Stromal cell of bone marrow (primary cell): ENCODE measurements around the gene RPL32.
A peak's percentile ranks its signal among the peaks of the same experiment; 100 is the strongest.
"Not testable (repeated sequence)": the region's sequence is repeated elsewhere in the genome, so short reads cannot be mapped to it uniquely, and the experiment has no call there.

Experiments used
- DNase-seq: peaks from one replicate; pipeline ENCODE4 v3.0.0-alpha.2; 2012; ENCODE audit warnings: low read depth

The RPL32 gene

DNA sequence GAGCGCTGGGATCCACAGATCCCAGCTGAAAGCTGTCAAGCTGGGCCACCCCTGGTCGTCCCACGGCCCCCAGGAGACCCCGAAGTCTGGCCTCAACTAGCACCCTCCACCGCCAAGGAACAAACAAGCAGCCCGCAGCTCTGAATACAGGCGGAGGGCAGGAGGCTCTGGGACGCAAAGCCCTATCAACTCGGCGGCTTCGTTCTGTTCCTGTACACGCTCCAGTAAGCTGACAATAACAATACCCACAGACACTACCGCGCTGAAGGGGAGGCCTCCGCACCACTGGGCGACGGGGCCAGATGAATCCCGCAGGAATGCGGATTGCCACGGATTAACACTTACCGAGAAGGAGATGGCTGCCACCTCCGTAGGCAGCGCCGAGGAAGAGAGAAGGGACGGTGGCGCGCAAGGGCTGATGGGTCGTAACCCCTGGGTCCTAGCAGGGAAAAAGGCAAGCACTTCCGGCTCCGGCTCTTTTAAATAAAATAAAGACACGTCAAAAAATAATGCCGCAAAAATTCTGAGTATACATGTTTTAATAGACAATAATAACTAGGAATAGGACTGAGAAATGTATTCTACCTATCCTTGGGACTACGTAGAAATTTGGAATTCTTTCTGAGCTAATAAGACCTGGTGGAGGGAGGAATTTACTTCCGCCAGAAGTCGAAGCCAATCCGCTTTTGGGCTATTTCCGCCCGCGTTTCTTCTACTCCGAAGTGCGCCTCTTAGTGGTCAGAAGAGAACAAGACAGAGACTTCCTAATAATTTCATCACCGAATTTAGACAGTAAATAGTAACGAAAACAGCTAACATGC is at the start of gene RPL32:
RPL32 (minus strand) TSS at position 417 of the 821 bp plus-strand sequence. CDS start 1,328 bp downstream, outside the sequence.
- peak; percentile 91 for DNase-seq

DNA sequence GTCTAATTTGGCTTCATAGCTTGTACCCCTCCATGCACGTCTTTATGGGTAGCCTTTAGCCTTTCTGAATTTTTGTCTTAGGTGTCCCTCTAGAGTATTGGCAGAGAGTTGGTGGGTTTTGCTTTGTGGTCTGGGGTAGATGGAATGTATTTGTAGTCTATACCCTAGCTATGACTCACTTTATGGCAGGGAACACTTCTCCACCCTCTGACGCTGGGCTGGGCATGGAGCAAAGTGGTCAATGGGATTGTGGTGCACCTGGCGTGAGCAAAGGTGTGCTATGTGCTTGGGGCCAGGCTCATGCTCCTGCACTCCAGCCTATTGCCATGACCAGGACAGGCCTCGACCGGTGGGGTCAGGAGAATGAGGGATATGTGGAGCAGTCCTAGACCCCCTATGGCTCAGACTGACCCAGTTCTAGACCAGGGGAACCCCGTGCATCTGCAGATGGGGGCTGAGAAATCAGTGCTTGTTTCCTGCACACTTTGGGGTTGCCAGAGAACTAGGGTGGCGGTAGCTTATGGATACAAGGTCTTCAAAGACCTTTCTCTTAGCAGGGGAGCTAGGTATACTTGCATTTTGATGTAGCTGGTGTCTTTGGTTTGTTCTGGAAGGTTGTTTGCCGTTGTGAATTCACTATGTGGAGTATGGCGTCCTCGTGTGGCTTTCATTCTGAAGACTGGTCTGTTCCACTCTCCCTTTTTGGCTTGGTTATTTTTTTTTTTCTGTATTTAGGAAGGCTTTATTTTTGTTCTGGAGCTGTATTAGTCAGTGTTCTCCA is 49.4 kb upstream of the RPL32 start:
- no peak for DNase-seq

DNA sequence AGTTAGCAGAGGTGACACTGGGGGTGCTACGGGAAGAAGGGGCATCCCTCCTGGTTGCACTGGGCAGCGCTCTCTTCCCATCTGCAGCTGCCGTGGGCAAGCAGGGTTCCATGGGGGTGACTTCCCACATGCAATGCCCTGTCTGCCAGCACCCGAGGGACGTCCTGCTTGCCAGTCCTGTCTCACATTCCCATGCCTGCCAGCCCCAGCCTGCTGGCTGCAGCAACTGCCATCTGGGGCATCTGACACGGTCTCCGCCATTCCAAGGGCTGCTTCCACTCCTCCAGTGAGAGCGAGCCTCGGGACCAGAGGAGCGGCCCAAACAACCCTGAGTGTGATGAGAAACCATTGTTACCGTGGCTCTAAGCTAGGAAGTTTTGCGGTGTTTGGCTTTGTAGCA is 45.4 kb upstream of the RPL32 start:
- no peak for DNase-seq

DNA sequence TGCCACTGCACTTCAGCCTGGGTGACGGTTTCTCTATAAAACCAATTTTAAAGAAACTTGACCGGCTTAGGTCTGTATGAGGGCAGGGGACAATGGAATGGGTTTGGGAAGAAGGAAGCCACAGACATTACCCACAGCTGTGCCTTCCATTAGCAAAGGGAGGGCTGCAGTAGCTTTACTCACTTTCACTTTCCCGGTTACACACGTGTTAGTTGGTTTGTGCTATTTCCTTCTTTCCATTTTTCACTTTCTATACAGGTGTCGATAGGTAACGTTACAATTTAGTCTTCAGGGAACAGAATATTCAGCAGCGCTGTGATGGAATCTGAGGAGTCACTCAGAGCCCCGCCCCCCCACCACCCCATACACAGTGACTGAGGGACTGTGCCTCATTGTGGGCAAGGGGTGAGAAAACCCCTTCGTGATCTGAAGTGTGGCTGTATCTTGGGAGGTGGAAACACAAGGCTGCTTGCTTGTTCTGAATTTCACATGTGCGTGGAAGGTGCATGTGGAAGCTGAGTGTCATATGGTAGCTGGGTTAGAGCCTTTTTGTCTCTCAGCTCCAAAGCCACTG is 44.8 kb upstream of the RPL32 start:
- DNase-seq: no peak

DNA sequence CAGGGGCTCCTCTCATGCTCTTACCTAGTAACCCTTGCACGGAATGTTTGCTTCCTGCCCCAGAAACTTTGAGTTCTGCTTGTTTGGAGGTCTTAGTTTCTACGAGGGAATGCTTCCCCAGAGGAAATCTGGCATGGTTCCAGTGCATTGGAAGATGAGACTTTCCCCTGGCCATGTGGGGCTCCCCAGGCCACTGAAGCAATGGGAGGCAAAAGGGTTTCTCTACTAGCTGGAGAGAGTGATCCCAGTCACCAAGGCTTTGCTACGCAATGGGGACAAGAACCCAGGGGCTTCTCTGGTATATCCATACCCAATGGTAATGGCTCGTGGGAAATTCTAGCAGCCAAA is 44.2 kb upstream of the RPL32 start:
- no peak for DNase-seq

DNA sequence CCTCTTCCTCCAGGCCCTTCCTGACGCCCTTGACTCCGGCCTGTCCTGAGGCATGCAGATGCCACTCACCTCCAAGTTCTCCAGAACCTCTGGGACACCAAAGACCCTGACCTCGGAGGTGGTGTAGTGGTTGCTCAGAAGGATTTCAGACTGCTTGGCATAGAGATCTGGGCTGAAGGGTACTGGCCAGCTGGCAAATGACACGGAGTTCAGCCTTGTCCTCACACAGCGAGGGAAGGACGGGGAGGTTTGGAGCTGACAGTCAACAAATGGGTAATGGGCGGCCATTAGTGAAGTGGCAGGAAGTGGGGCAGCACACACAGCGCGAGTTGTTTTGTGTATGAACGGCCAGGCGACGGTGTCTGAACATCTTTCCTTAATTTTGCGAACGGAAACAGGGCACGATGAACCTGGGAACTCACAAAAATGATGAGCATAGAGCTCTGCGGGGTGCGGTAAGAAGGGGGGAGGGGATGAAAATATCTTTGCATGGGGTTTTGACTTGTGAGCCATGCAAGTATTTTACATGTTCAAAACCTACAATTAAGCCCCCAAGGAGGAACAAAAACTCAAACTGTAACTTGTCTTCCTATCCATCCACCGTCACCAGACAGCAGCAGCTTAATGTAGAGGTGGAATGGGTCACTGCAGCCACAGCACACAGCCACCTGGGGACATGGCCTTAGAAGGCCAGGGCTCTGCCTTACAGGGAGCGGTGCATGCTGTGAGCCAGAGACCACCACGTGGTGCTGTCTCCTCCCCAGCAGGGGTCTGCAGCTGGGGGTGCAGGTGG is 43.6 kb upstream of the RPL32 start:
- no peak for DNase-seq

DNA sequence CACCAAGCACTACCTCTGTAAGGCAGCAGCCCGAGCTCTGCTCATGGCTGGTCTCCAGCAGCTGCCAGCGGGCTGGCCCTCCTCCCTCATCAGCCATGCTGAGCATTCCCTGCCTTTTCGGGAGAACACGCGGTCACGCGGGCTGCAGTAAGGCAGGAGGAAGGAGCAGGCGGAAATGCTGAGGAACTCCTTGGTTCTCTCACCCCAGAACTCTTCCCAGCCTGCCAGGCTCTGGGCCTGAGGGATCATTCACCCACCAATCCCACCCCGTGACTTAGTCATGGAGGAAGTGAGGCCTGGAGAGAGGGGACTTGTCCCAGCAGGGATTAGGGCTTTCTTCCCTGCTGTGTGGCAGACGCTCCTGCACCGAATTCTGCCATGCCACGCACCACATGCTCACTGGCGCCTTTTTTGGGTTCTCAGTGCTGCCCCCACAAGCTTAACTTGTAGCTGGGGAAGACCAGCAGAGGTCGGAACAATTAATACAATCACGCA is 42.9 kb upstream of the RPL32 start:
- no peak for DNase-seq

DNA sequence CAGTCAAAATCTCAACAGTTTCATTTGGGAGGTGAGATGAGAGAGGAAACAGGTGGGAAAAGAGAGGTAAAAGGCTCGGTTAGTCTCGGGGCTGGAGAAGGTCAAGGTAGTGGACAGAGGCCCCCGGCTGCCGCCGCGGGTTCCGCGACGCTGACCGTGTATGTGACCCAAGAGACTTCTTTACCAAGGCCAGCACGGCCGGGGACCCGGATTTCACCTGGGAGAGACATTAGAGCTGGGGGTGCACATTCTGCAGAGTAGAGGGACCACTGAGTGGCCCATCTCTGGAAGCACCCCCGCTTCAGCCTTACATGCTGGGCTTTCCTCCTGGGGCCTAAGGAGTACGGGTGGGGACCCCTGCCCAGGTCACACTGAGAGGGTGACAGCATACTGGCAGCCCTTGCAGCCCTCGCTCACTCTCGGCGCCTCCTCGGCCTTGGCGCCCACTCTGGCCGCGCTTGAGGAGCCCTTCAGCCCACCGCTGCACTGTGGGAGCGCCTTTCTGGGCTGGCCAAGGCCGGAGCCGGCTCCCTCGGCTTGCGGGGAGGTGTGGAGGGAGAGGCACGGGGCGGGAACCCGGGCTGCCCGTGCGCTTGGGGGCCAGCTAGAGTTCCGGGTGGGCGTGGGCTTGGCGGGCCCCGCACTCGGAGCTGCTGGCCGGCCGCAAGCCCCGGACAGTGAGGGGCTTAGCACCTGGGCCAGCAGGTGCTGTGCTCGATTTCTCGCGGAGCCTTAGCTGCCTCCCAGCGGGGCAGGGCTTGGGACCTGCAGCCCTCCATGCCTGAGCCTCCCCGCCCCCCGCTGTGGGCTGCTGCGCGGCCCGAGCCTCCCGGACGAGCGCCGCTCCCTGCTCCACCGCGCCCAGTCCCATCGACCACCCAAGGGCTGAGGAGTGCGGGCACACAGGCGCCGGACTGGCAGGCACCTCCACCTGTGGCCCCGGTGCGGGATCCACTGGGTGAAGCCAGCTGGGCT is 41.3 kb upstream of the RPL32 start:
- DNase-seq: no peak

DNA sequence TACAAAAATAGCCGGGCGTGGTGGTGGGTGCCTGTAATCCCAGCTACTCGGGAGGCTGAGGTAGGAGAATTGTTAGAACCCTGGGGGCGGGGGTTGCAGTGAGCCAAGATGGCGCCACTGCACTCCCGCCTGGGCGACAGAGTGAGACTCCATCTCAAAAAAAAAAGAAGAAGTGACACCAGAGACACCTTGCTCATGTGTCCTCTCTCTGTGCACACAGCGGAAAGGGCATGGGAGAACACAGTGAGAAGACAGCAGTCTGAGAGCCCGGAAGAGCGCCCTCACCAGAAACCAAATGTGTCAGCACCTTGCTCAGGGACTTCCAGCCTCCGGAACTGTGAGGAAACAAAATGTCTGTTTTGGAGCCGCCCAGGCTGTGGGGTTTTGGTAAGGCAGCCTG is 40.5 kb upstream of the RPL32 start:
- not testable (repeated sequence) for DNase-seq

DNA sequence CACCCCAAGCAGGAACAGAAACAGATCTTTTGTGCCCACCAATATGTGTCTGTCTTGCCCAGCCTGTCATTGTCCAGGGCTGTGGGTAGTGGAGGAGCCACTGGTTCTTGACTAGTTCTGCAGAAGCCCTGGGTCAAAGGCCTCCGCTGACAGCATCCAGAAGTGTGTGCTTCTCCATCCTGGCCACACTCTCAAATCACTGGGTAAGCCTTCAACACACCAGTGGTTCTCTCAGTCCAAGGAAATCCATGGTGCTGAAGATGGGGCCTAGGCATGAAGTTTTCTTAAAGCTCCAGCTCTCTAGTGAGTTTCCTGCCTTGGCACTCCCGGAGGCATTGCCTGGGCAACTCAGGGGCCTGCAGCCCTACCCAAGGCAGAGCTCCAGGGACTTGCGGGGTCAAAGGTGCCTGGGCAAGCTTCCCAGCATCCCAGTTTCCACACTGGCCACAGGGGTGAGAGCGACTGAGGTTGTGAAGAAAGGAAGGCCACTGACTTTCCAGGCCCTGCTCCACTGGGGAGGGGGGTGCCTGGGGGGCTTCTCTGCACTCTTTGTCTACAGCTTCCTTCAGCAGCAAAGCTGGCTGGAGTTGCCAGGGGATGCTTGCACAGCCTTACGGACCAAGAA is 37.9 kb upstream of the RPL32 start:
- DNase-seq: no peak

DNA sequence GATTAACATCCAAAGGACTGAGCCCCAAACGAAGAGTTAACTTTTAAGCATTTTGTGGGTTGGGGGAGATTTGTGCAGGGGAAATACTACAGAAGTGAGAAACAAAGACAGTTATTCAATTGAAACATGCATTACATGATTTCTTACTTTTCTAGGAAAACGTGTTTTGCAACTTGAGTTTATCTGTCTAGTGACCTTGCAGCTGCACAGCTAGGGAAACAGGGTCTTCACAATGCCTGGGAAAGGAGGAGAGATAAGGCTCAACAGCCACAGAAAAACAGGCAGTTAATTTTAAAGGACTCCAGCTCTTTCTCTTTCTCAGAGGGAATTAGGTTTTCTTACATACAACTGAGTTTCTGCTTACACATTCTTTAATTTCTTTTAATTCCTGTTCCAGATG is 37.4 kb upstream of the RPL32 start:
- not testable (repeated sequence) for DNase-seq

DNA sequence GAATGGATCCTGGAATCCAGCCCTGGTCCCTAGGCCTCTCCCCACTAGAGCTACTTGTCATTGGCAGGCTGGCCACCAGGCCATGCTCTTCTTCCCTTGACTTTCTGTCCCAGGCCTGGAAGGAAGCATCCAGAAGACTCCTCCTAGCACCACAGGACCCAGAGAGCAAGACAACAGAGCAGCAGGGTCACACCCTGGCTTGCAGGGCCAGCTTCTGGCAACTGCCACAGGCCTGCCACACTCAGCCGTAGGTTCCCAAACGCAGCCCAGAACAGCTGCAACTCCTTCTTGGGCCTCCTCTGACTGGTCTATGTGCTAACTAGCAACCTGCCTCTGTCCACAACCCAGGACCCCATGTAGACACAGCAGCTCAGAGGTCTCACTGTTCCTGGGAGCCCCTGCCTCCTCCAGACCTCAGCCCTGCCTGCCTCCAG is 36.8 kb upstream of the RPL32 start:
- DNase-seq: no peak

DNA sequence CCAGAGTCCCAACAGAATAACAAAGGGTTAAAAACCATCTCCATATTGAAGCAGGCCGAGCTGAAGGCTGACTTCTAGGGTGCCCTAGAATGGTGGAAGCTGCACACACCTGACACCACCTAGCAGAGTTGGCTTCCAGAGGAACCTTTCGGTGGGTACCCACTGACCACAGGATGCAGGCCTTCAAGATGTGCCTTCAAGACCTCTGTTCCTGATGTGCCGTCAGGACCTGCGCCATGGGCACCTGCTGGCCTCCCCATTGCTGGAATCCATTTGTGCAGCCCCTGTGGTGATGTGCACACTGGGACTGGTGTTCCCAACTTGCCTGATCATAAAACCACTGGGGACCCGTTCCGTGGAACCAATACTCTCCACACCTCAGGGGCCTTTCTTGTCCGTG is 35.7 kb upstream of the RPL32 start:
- no peak for DNase-seq

DNA sequence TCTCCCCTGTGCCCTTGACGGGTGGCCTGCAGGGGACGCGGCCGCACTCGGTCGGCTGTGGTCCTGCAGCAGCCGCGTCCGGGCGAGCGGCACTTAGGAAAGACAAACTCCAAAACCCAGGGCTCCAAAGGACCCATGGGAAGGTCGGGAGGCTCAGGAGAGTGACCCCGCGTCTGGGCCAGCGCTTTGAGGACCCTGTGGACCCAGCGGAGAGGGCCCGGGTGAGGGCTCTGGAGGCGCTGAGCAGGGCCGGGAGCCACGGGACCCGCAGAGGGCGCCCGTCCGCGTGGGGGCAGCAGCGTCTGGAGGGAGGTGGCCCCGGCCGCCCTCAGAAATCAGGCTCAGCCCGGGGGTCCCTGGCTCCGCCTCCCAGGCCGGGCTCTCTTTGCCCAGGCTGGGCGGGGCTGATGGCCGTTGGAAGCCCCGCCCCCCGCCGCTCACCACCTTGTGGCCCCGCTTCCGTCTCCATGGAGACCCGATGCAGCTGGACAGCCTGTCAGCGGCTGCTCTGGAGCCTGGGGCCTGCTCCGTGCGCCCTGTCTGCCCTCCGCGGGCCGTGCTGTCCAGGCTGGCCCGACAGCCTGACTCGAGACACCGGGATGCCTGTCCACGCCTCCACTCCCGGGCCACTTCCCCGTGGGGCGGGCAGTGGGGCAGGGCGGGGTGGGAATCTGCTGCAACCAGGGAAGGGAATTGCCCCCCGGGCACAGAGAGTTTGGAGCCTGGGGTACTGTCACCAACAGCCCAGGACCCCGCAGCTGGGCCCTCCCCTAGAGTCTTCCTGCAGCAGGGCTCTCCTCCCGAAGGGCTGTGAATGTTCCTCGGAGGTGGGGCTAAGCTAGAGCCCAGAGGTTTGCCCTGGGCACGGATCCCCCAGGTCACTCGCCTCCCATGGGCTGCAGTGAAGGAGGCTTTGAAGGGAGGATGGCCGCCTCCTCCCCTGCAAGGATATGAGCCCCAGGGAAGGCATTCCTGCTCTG is 34.8 kb upstream of the RPL32 start:
- DNase-seq: no peak

DNA sequence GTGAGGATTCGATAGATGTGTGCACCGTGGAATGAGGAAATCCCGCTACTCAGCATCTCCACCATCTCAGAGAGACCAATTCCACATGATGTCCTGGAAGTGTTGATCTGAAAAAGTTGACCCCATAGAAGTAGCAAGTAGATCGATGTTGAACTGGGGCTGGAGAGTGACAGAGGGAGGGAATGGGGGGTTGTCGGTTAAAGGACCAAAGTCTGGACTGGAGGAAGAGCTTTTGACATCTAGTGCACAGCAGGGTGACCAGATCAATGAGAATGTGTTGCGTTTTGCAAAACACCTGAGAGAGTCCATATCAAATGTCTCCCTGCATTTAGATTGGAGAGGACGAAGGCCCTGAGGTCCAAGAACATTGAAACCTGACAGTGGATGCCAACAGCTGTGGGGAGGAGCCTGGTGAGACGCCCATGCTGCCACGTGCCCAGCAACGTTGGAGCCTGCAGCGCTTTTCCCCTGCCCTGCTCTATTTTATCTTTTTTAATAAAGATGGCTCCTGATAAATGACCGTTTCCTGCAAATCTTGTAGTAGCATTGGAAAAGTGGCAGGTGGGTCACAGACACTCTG is 30.1 kb upstream of the RPL32 start:
- no peak for DNase-seq

DNA sequence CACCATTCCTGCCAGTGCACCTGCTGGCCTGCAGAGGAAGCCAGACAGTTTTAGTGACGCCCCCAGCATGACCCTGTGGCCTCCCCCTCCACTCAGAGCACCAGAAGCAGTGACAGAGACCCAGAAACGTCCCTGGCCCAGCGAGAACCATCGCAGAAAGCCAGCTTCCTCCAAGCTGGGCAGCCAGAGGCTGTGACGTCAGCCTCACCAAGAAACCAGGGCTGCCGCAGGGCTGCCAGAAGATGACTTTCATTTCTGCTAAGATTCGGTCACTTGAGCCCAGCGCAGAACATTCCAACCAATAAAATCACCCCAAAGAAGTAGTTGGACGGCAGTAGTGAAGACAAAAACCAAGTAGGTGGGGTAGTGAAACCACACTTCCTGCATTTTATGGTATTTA is 29.6 kb upstream of the RPL32 start:
- peak; percentile 79 for DNase-seq

DNA sequence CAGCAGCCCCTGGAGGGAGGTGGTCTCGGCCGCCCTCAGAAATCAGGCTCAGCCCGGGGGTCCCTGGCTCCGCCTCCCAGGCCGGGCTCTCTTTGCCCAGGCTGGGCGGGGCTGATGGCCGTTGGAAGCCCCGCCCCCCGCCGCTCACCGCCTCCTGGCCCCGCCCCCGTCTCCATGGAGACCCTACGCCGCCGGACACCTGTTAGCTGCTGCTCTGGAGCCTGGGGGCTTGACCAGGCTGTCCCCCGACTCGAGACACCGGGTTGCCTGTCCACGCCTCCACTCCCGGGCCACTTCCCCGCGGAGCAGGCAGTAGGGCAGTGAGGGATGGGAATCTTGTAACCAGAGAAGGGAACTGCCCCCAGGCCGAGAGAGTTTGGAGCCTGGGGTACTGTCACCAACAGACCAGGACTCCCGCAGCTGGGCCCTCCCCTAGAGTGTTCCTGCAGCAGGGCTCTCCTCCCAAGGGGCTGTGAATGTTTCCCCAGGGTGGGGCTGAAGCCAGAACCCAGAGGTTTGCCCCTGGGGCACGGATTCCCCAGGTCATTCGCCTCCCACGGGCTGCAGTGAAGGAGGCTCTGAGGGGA is 27.8 kb upstream of the RPL32 start:
- DNase-seq: no peak
